Lower lobe of right lung (tissue), 2 donors: Measurements from ENCODE around the gene CTSD. TPM values are rescaled to one million over a fixed set of nuclear protein-coding genes. Genes with fewer than 3 reads are reported as not detected.

Experiments
- ATAC-seq, 2 donors: fragments of 200-7000 bp; cut with Tn5 transposase; one replicate each; pipeline ENCODE4 v1.9.1; 2020 to 2022; ENCODE audit warnings: mild to moderate bottlenecking in 2 of 2, moderate library complexity in 2 of 2
- DNase-seq: peaks from one replicate; pipeline ENCODE4 v3.0.0-alpha.2; 2020
- H3K27ac ChIP-seq: fragments of 200-600 bp; one replicate; pipeline ENCODE4 v1.8.0; 2022
- H3K27me3 ChIP-seq: fragments of 200-600 bp; one replicate; pipeline ENCODE4 v1.8.0; 2022; ENCODE audit warnings: low read depth
- H3K36me3 ChIP-seq: fragments of 200-600 bp; one replicate; pipeline ENCODE4 v1.8.0; 2022; ENCODE audit warnings: mild to moderate bottlenecking
- H3K4me1 ChIP-seq: fragments of 200-600 bp; one replicate; pipeline ENCODE4 v1.8.0; 2022
- H3K4me3 ChIP-seq: fragments of 200-600 bp; one replicate; pipeline ENCODE4 v1.8.0; 2022; ENCODE audit warnings: mild to moderate bottlenecking
- H3K9me3 ChIP-seq: fragments of 200-600 bp; one replicate; pipeline ENCODE4 v1.8.0; 2022
- CTCF ChIP-seq: fragments of 200-600 bp; IDR thresholded peaks from one replicate; pipeline ENCODE4 v1.8.0; 2022; ENCODE audit warnings: antibody characterized with exemption, mild to moderate bottlenecking
- intact Hi-C: fragments of 100-400 bp; cut with DNase I; formaldehyde crosslinking; loops from one replicate; pipeline ENCODE4 v1.11.0; 2022
- total RNA-seq: library from RNA; stranded (reverse); fragmentation: NEBNext Ultra II Directional; extraction: Animal tissue kit (Norgen Biotek cat#: 25700); gene quantifications from one replicate; pipeline ENCODE4 v1.2.1, GENCODE V29; 2021
- donor health status: DM: no; HTN: yes; CAD: no; lungs with severe emphysema.

CTSD gene
- total RNA-seq, 1 donor from 2014 or later, result 2,919 TPM

- H3K4me1 ChIP-seq, result peaks cover 18% of the 10 kb centered on the region
- no peak overlapping the region for H3K27ac ChIP-seq
- no peak overlapping the region for H3K4me3 ChIP-seq
- no peaks in the 10 kb centered on the region for H3K36me3 ChIP-seq
- H3K27me3 ChIP-seq, result no peaks in the 10 kb centered on the region
- no peak for TF ChIP-seq CTCF
- DNase-seq (no peak), ATAC-seq (peak in 1 of 2 donors; percentile 16)
- intact Hi-C loops, result no loop called here
- no peaks in the 10 kb centered on the region for H3K9me3 ChIP-seq
These were observed 22.2 kb upstream of the CTSD start for GRCh38 chr11:1785749-1786413.

GRCh38 chr11:1784761-1785650 is 21.3 kb upstream of the CTSD start:
- no peak for DNase-seq
- H3K27me3 ChIP-seq, result no peaks in the 10 kb centered on the region
- H3K9me3 ChIP-seq, result no peaks in the 10 kb centered on the region
- TF ChIP-seq CTCF, result no peak
- H3K4me3 ChIP-seq, result no peak overlapping the region
- no peak overlapping the region for H3K27ac ChIP-seq
- no peaks in the 10 kb centered on the region for H3K36me3 ChIP-seq
- no peak for ATAC-seq
- peaks cover 18% of the 10 kb centered on the region for H3K4me1 ChIP-seq
- intact Hi-C loops, result no loop called here

- TF ChIP-seq CTCF, result no peak
- H3K4me1 ChIP-seq, result peaks cover 18% of the 10 kb centered on the region
- peak overlapping the region; percentile 53 for H3K27ac ChIP-seq
- H3K4me3 ChIP-seq, result no peak overlapping the region
- no peaks in the 10 kb centered on the region for H3K9me3 ChIP-seq
- H3K36me3 ChIP-seq, result no peaks in the 10 kb centered on the region
- DNase-seq (no peak), ATAC-seq (no peak)
- intact Hi-C loops, result no loop called here
- H3K27me3 ChIP-seq, result no peaks in the 10 kb centered on the region
These were observed 20.2 kb upstream of the CTSD start for GRCh38 chr11:1783725-1784529.

GRCh38 chr11:1782831-1783724 is 19.4 kb upstream of the CTSD start:
- H3K4me3 ChIP-seq, result peak overlapping the region; percentile 14
- H3K36me3 ChIP-seq, result no peaks in the 10 kb centered on the region
- no peaks in the 10 kb centered on the region for H3K27me3 ChIP-seq
- H3K4me1 ChIP-seq, result peaks cover 27% of the 10 kb centered on the region
- DNase-seq (peak; percentile 72), ATAC-seq (peak; percentile 51 to 54)
- TF ChIP-seq CTCF, result no peak
- intact Hi-C loops, result no loop called here
- peak overlapping the region; percentile 82 for H3K27ac ChIP-seq
- no peaks in the 10 kb centered on the region for H3K9me3 ChIP-seq
